ENCODE measurements around the gene RND1.

RND1 gene

GRCh38 chr12:48882972-48883304 is 17.3 kb upstream of the RND1 start:
- H2AFZ ChIP-seq (ENCODE audit: low read depth, low read length), result peak overlapping the region; percentile 67
- WGBS, result 82% methylated on average over 1 of the region's 3 CpGs
- no peaks in the 10 kb centered on the region for H3K79me1 ChIP-seq (replicated peaks; ENCODE audit: low read length, poor library complexity, severe bottlenecking)

GRCh38 chr12:48882315-48882687 is 16.6 kb upstream of the RND1 start:
- no peak overlapping the region for H2BK15ac ChIP-seq (ENCODE audit: low read depth, poor library complexity, severe bottlenecking)
- H3K23ac ChIP-seq (ENCODE audit: low read length in 2 of 2), result no peak overlapping the region
- WGBS, result 2% methylated on average over 7 of the region's 10 CpGs
- no peak overlapping the region for H3K27ac ChIP-seq (ENCODE audit: low read length, poor library complexity, severe bottlenecking)
- H2BK12ac ChIP-seq (ENCODE audit: low read length in 2 of 2), result no peak overlapping the region
- H3K4me3 ChIP-seq (ENCODE audit: insufficient read depth in 1 of 2, low read depth in 1 of 2, low read length in 2 of 2), result peak overlapping the region in 1 of 2 experiments; percentile 54
- no peaks in the 10 kb centered on the region for H3K36me3 ChIP-seq (ENCODE audit: control insufficient read depth in 1 of 2, insufficient read depth in 2 of 2, low read depth in 1 of 2, low read length in 2 of 2)
- peak; percentile 96 for DNase-seq
- peaks cover 35 to 55% of the 10 kb centered on the region in 2 experiments for H3K27me3 ChIP-seq (ENCODE audit: control insufficient read depth in 1 of 2, insufficient read depth in 1 of 2, low read length in 2 of 2)
- peak overlapping the region; percentile 5 for H3K9ac ChIP-seq (ENCODE audit: low read length)
- peak overlapping the region in 1 of 2 experiments; percentile 28 for H3K18ac ChIP-seq (ENCODE audit: low read depth in 1 of 2, low read length in 2 of 2)
- no peaks in the 10 kb centered on the region for H3K79me1 ChIP-seq (replicated peaks; ENCODE audit: low read length, poor library complexity, severe bottlenecking)
- peak overlapping the region; percentile 55 for H4K8ac ChIP-seq (ENCODE audit: low read length)
- no peak overlapping the region for H3K4ac ChIP-seq (ENCODE audit: low read depth in 1 of 2, low read length in 2 of 2)
- no peak overlapping the region for H2AK5ac ChIP-seq (ENCODE audit: low read length, severe bottlenecking)
- H3K9me3 ChIP-seq (ENCODE audit: control insufficient read depth, low read length), result no peaks in the 10 kb centered on the region
- no peak overlapping the region for H2BK5ac ChIP-seq (ENCODE audit: low read depth, low read length, poor library complexity, severe bottlenecking)
- H2BK120ac ChIP-seq (ENCODE audit: low read depth, low read length), result no peak overlapping the region
- H3K4me1 ChIP-seq (ENCODE audit: control insufficient read depth, insufficient read depth, low read depth, low read length), result peaks cover 8% of the 10 kb centered on the region
- peak overlapping the region; percentile 44 for H3K4me2 ChIP-seq (ENCODE audit: low read length, poor library complexity, severe bottlenecking)
- no peak overlapping the region for H2AFZ ChIP-seq (ENCODE audit: low read depth, low read length)
- H4K91ac ChIP-seq (ENCODE audit: low read length), result no peak overlapping the region
- H3K14ac ChIP-seq (ENCODE audit: low read length in 2 of 2), result no peak overlapping the region

More at GRCh38 chr12:48882972-48883304, 17.3 kb upstream of the RND1 start:
- Histone ChIP-seq H3K36me3 (ENCODE audit: control insufficient read depth in 1 of 2, insufficient read depth in 2 of 2, low read depth in 1 of 2, low read length in 2 of 2) (no peaks in the 10 kb centered on the region), H3K4me2 (ENCODE audit: low read length, poor library complexity, severe bottlenecking) (no peak overlapping the region), H2BK15ac (ENCODE audit: low read depth, poor library complexity, severe bottlenecking) (no peak overlapping the region), H3K27me3 (ENCODE audit: control insufficient read depth in 1 of 2, insufficient read depth in 1 of 2, low read length in 2 of 2) (peaks cover 35 to 55% of the 10 kb centered on the region in 2 experiments), H4K8ac (ENCODE audit: low read length) (peak overlapping the region; percentile 32), H3K14ac (ENCODE audit: low read length in 2 of 2) (peak overlapping the region in 1 of 2 experiments; percentile 86), H2BK12ac (ENCODE audit: low read length in 2 of 2) (peak overlapping the region; percentile 72 to 98), H3K23ac (ENCODE audit: low read length in 2 of 2) (no peak overlapping the region), H2BK5ac (ENCODE audit: low read depth, low read length, poor library complexity, severe bottlenecking) (no peak overlapping the region), H3K4me3 (ENCODE audit: insufficient read depth in 1 of 2, low read depth in 1 of 2, low read length in 2 of 2) (no peak overlapping the region), H3K9ac (ENCODE audit: low read length) (no peak overlapping the region), H2AK5ac (ENCODE audit: low read length, severe bottlenecking) (no peak overlapping the region), H3K9me3 (ENCODE audit: control insufficient read depth, low read length) (no peaks in the 10 kb centered on the region), H3K18ac (ENCODE audit: low read depth in 1 of 2, low read length in 2 of 2) (peak overlapping the region; percentile 72 to 90), H4K91ac (ENCODE audit: low read length) (peak overlapping the region; percentile 65), H3K4me1 (ENCODE audit: control insufficient read depth, insufficient read depth, low read depth, low read length) (peaks cover 8% of the 10 kb centered on the region), H2BK120ac (ENCODE audit: low read depth, low read length) (peak overlapping the region; percentile 86), H3K27ac (ENCODE audit: low read length, poor library complexity, severe bottlenecking) (no peak overlapping the region), H3K4ac (ENCODE audit: low read depth in 1 of 2, low read length in 2 of 2) (peak overlapping the region in 1 of 2 experiments; percentile 84)
- DNase-seq, result peak; percentile 34

- Histone ChIP-seq H3K9me3 (ENCODE audit: control insufficient read depth, low read length) (no peaks in the 10 kb centered on the region), H3K27ac (ENCODE audit: low read length, poor library complexity, severe bottlenecking) (no peak overlapping the region), H2BK120ac (ENCODE audit: low read depth, low read length) (no peak overlapping the region), H3K4me1 (ENCODE audit: control insufficient read depth, insufficient read depth, low read depth, low read length) (peaks cover 8% of the 10 kb centered on the region), H3K9ac (ENCODE audit: low read length) (peak overlapping the region; percentile 5), H4K8ac (ENCODE audit: low read length) (peak overlapping the region; percentile 55), H3K36me3 (ENCODE audit: control insufficient read depth in 1 of 2, insufficient read depth in 2 of 2, low read depth in 1 of 2, low read length in 2 of 2) (no peaks in the 10 kb centered on the region), H3K4me3 (ENCODE audit: insufficient read depth in 1 of 2, low read depth in 1 of 2, low read length in 2 of 2) (peak overlapping the region in 1 of 2 experiments; percentile 54), H4K91ac (ENCODE audit: low read length) (no peak overlapping the region), H3K14ac (ENCODE audit: low read length in 2 of 2) (no peak overlapping the region), H3K27me3 (ENCODE audit: control insufficient read depth in 1 of 2, insufficient read depth in 1 of 2, low read length in 2 of 2) (peaks cover 35 to 55% of the 10 kb centered on the region in 2 experiments), H3K4ac (ENCODE audit: low read depth in 1 of 2, low read length in 2 of 2) (peak overlapping the region in 1 of 2 experiments; percentile 26), H3K18ac (ENCODE audit: low read depth in 1 of 2, low read length in 2 of 2) (peak overlapping the region; percentile 28 to 78), H3K4me2 (ENCODE audit: low read length, poor library complexity, severe bottlenecking) (peak overlapping the region; percentile 44), H2BK5ac (ENCODE audit: low read depth, low read length, poor library complexity, severe bottlenecking) (no peak overlapping the region), H2BK15ac (ENCODE audit: low read depth, poor library complexity, severe bottlenecking) (no peak overlapping the region), H2AFZ (ENCODE audit: low read depth, low read length) (no peak overlapping the region), H3K23ac (ENCODE audit: low read length in 2 of 2) (no peak overlapping the region), H2AK5ac (ENCODE audit: low read length, severe bottlenecking) (no peak overlapping the region), H2BK12ac (ENCODE audit: low read length in 2 of 2) (peak overlapping the region in 1 of 2 experiments; percentile 47), H3K79me1 (replicated peaks; ENCODE audit: low read length, poor library complexity, severe bottlenecking) (no peaks in the 10 kb centered on the region)
- DNase-seq, result peak; percentile 83
- 47% methylated on average over 9 of the region's 9 CpGs for WGBS
These were observed 16.1 kb upstream of the RND1 start for GRCh38 chr12:48881686-48882314.

GRCh38 chr12:48880647-48881046 is 15.0 kb upstream of the RND1 start:
- no peak for DNase-seq
- no peak overlapping the region for H2BK120ac ChIP-seq (ENCODE audit: low read depth, low read length)
- H4K91ac ChIP-seq (ENCODE audit: low read length), result no peak overlapping the region
- no peak overlapping the region for H2AFZ ChIP-seq (ENCODE audit: low read depth, low read length)
- H2BK12ac ChIP-seq (ENCODE audit: low read length in 2 of 2), result no peak overlapping the region
- no peak overlapping the region for H3K23ac ChIP-seq (ENCODE audit: low read length in 2 of 2)
- H3K9ac ChIP-seq (ENCODE audit: low read length), result no peak overlapping the region
- no peaks in the 10 kb centered on the region for H3K9me3 ChIP-seq (ENCODE audit: control insufficient read depth, low read length)
- WGBS, result 93% methylated on average over 8 of the region's 9 CpGs
- H3K36me3 ChIP-seq (ENCODE audit: control insufficient read depth in 1 of 2, insufficient read depth in 2 of 2, low read depth in 1 of 2, low read length in 2 of 2), result no peaks in the 10 kb centered on the region
- no peak overlapping the region for H3K4me3 ChIP-seq (ENCODE audit: insufficient read depth in 1 of 2, low read depth in 1 of 2, low read length in 2 of 2)
- H2BK5ac ChIP-seq (ENCODE audit: low read depth, low read length, poor library complexity, severe bottlenecking), result no peak overlapping the region
- no peak overlapping the region for H2BK15ac ChIP-seq (ENCODE audit: low read depth, poor library complexity, severe bottlenecking)
- peaks cover 35 to 55% of the 10 kb centered on the region in 2 experiments for H3K27me3 ChIP-seq (ENCODE audit: control insufficient read depth in 1 of 2, insufficient read depth in 1 of 2, low read length in 2 of 2)
- no peak overlapping the region for H3K4me2 ChIP-seq (ENCODE audit: low read length, poor library complexity, severe bottlenecking)
- H3K27ac ChIP-seq (ENCODE audit: low read length, poor library complexity, severe bottlenecking), result no peak overlapping the region
- H3K14ac ChIP-seq (ENCODE audit: low read length in 2 of 2), result no peak overlapping the region
- H2AK5ac ChIP-seq (ENCODE audit: low read length, severe bottlenecking), result no peak overlapping the region
- no peak overlapping the region for H3K18ac ChIP-seq (ENCODE audit: low read depth in 1 of 2, low read length in 2 of 2)
- H3K79me1 ChIP-seq (replicated peaks; ENCODE audit: low read length, poor library complexity, severe bottlenecking), result no peaks in the 10 kb centered on the region
- peaks cover 8% of the 10 kb centered on the region for H3K4me1 ChIP-seq (ENCODE audit: control insufficient read depth, insufficient read depth, low read depth, low read length)
- no peak overlapping the region for H3K4ac ChIP-seq (ENCODE audit: low read depth in 1 of 2, low read length in 2 of 2)
- H4K8ac ChIP-seq (ENCODE audit: low read length), result no peak overlapping the region

Measured in mesenchymal stem cell (in vitro differentiated cells and primary cell).